ENCODE results near the gene SPATA13. TPM values are rescaled to one million over a fixed set of nuclear protein-coding genes. Genes with fewer than 3 reads are reported as not detected.
A peak's percentile ranks its signal among the peaks of the same experiment; 100 is the strongest.

SPATA13 gene
- total and polyA plus RNA-seq, 4 experiments from 2014 or later = 43.2 to 110 (median 93.4) TPM

- Histone ChIP-seq H3K27me3 (ENCODE audit: insufficient read depth, low read length) (no peaks in the 10 kb centered on the region), H3K4me3 (ENCODE audit: low read length in 2 of 2) (no peak overlapping the region), H3K27ac (ENCODE audit: low read depth, low read length) (no peak overlapping the region), H3K36me3 (ENCODE audit: insufficient read depth, low read length) (no peaks in the 10 kb centered on the region), H3K4me1 (ENCODE audit: insufficient read depth, low read length) (no peaks in the 10 kb centered on the region), H3K9me3 (ENCODE audit: control insufficient read depth in 1 of 2, low read length in 2 of 2) (peaks cover 0 to 6% of the 10 kb centered on the region in 2 donors)
- Mint-ChIP-seq H3K27me3 (peaks cover 12% of the 10 kb centered on the region in 2 donors), H3K36me3 (peaks cover 0 to 2% of the 10 kb centered on the region in 2 donors), H3K27ac (no peak overlapping the region), H3K4me3 (no peak overlapping the region), H3K9me3 (peaks cover 3 to 19% (median 8%) of the 10 kb centered on the region in 8 donors), H3K4me1 (no peaks in the 10 kb centered on the region)
- ChIA-PET POLR2A (ENCODE audit: partially characterized antibody) (no interaction called here), CTCF (ENCODE audit: partially characterized antibody) (interaction anchor here (1.4 kb wide), 1 partner anchor 9 kb away, joined by 3 read pairs; no protein-coding TSS in a partner anchor)
- intact Hi-C loops (cut with micrococcal nuclease) = no loop called here
- DNase-seq = no peak
Measured at GRCh38 chr13:24131749-24132148, 28.8 kb upstream of the SPATA13 start.

- Histone ChIP-seq H3K4me1 (ENCODE audit: insufficient read depth, low read length) (no peaks in the 10 kb centered on the region), H3K4me3 (ENCODE audit: low read length in 2 of 2) (no peak overlapping the region), H3K9me3 (ENCODE audit: control insufficient read depth in 1 of 2, low read length in 2 of 2) (peaks cover 0 to 6% of the 10 kb centered on the region in 2 donors), H3K36me3 (ENCODE audit: insufficient read depth, low read length) (no peaks in the 10 kb centered on the region), H3K27me3 (ENCODE audit: insufficient read depth, low read length) (no peaks in the 10 kb centered on the region), H3K27ac (ENCODE audit: low read depth, low read length) (no peak overlapping the region)
- POLR2A ChIA-PET (ENCODE audit: partially characterized antibody) = no interaction called here
- Mint-ChIP-seq H3K4me1 (no peaks in the 10 kb centered on the region), H3K4me3 (no peak overlapping the region), H3K9me3 (peaks cover 3 to 19% (median 8%) of the 10 kb centered on the region in 8 donors), H3K27me3 (peaks cover 9 to 12% of the 10 kb centered on the region in 2 donors), H3K36me3 (peaks cover 0 to 2% of the 10 kb centered on the region in 2 donors), H3K27ac (peak overlapping the region in 1 of 7 donors; percentile 42)
- intact Hi-C loops (cut with micrococcal nuclease) = no loop called here
- CTCF ChIA-PET (ENCODE audit: partially characterized antibody) = no interaction called here
- no peak for DNase-seq
Measured at GRCh38 chr13:24133021-24133795, 27.3 kb upstream of the SPATA13 start.

- CTCF ChIA-PET (ENCODE audit: partially characterized antibody) = no interaction called here
- no peak overlapping the region for H3K27ac Mint-ChIP-seq
Measured at GRCh38 chr13:24134231-24134630, 26.3 kb upstream of the SPATA13 start.

GRCh38 chr13:24134757-24135156, 25.8 kb upstream of the SPATA13 start:
- DNase-seq = no peak
- no peaks in the 10 kb centered on the region for H3K4me1 ChIP-seq (ENCODE audit: insufficient read depth, low read length)
- peaks cover 0 to 6% of the 10 kb centered on the region in 2 donors for H3K9me3 ChIP-seq (ENCODE audit: control insufficient read depth in 1 of 2, low read length in 2 of 2)
- Mint-ChIP-seq H3K4me3 (no peak overlapping the region), H3K27ac (no peak overlapping the region), H3K27me3 (peaks cover 9% of the 10 kb centered on the region in 2 donors), H3K9me3 (peaks cover 3 to 19% (median 8%) of the 10 kb centered on the region in 8 donors), H3K4me1 (no peaks in the 10 kb centered on the region), H3K36me3 (peaks cover 0 to 2% of the 10 kb centered on the region in 2 donors)
- H3K36me3 ChIP-seq (ENCODE audit: insufficient read depth, low read length) = no peaks in the 10 kb centered on the region
- no peak overlapping the region for H3K4me3 ChIP-seq (ENCODE audit: low read length in 2 of 2)
- ChIA-PET POLR2A (ENCODE audit: partially characterized antibody) (no interaction called here), CTCF (ENCODE audit: partially characterized antibody) (no interaction called here)
- H3K27me3 ChIP-seq (ENCODE audit: insufficient read depth, low read length) = no peaks in the 10 kb centered on the region
- no peak overlapping the region for H3K27ac ChIP-seq (ENCODE audit: low read depth, low read length)
- intact Hi-C loops (cut with micrococcal nuclease) = no loop called here

More at GRCh38 chr13:24134231-24134630, 26.3 kb upstream of the SPATA13 start:
- no peak for DNase-seq
- no peaks in the 10 kb centered on the region for H3K27me3 ChIP-seq (ENCODE audit: insufficient read depth, low read length)
- peaks cover 0 to 6% of the 10 kb centered on the region in 2 donors for H3K9me3 ChIP-seq (ENCODE audit: control insufficient read depth in 1 of 2, low read length in 2 of 2)
- H3K36me3 ChIP-seq (ENCODE audit: insufficient read depth, low read length) = no peaks in the 10 kb centered on the region
- Mint-ChIP-seq H3K9me3 (peaks cover 3 to 19% (median 8%) of the 10 kb centered on the region in 8 donors), H3K27me3 (peaks cover 9 to 12% of the 10 kb centered on the region in 2 donors), H3K36me3 (peaks cover 0 to 2% of the 10 kb centered on the region in 2 donors), H3K4me1 (no peaks in the 10 kb centered on the region), H3K4me3 (no peak overlapping the region)
- no peak overlapping the region for H3K27ac ChIP-seq (ENCODE audit: low read depth, low read length)
- POLR2A ChIA-PET (ENCODE audit: partially characterized antibody) = no interaction called here
- H3K4me1 ChIP-seq (ENCODE audit: insufficient read depth, low read length) = no peaks in the 10 kb centered on the region
- intact Hi-C loops (cut with micrococcal nuclease) = no loop called here
- H3K4me3 ChIP-seq (ENCODE audit: low read length in 2 of 2) = no peak overlapping the region

GRCh38 chr13:24135674-24136300, 24.7 kb upstream of the SPATA13 start:
- no peak for DNase-seq
- peaks cover 0 to 2% of the 10 kb centered on the region in 2 donors for H3K36me3 Mint-ChIP-seq
- H3K4me1 Mint-ChIP-seq = no peaks in the 10 kb centered on the region
- Histone ChIP-seq H3K27me3 (ENCODE audit: insufficient read depth, low read length) (no peaks in the 10 kb centered on the region), H3K36me3 (ENCODE audit: insufficient read depth, low read length) (no peaks in the 10 kb centered on the region), H3K9me3 (ENCODE audit: control insufficient read depth in 1 of 2, low read length in 2 of 2) (peaks cover 0 to 6% of the 10 kb centered on the region in 2 donors), H3K4me1 (ENCODE audit: insufficient read depth, low read length) (no peaks in the 10 kb centered on the region), H3K4me3 (ENCODE audit: low read length in 2 of 2) (no peak overlapping the region), H3K27ac (ENCODE audit: low read depth, low read length) (no peak overlapping the region)
- peaks cover 6 to 9% of the 10 kb centered on the region in 2 donors for H3K27me3 Mint-ChIP-seq
- no peak overlapping the region for H3K4me3 Mint-ChIP-seq
- intact Hi-C loops (cut with micrococcal nuclease) = no loop called here
- CTCF ChIA-PET (ENCODE audit: partially characterized antibody) = no interaction called here
- H3K27ac Mint-ChIP-seq = no peak overlapping the region
- POLR2A ChIA-PET (ENCODE audit: partially characterized antibody) = no interaction called here
- H3K9me3 Mint-ChIP-seq = peaks cover 3 to 16% (median 8%) of the 10 kb centered on the region in 8 donors

- H3K27me3 Mint-ChIP-seq = no peaks in the 10 kb centered on the region
- ChIA-PET POLR2A (ENCODE audit: partially characterized antibody) (no interaction called here), CTCF (ENCODE audit: partially characterized antibody) (no interaction called here)
- H3K4me1 ChIP-seq (ENCODE audit: insufficient read depth, low read length) = no peaks in the 10 kb centered on the region
- no peaks in the 10 kb centered on the region for H3K9me3 Mint-ChIP-seq
- intact Hi-C loops (cut with micrococcal nuclease) = no loop called here
- no peaks in the 10 kb centered on the region for H3K27me3 ChIP-seq (ENCODE audit: insufficient read depth, low read length)
- DNase-seq = no peak
- H3K36me3 Mint-ChIP-seq = no peaks in the 10 kb centered on the region
- H3K27ac Mint-ChIP-seq = no peak overlapping the region
- no peaks in the 10 kb centered on the region for H3K9me3 ChIP-seq (ENCODE audit: control insufficient read depth in 1 of 2, low read length in 2 of 2)
- no peak overlapping the region for H3K27ac ChIP-seq (ENCODE audit: low read depth, low read length)
- H3K4me1 Mint-ChIP-seq = no peaks in the 10 kb centered on the region
- no peak overlapping the region for H3K4me3 Mint-ChIP-seq
- no peak overlapping the region for H3K4me3 ChIP-seq (ENCODE audit: low read length in 2 of 2)
- H3K36me3 ChIP-seq (ENCODE audit: insufficient read depth, low read length) = no peaks in the 10 kb centered on the region
Measured at GRCh38 chr13:24138911-24139310, 21.6 kb upstream of the SPATA13 start.

- Mint-ChIP-seq H3K9me3 (no peaks in the 10 kb centered on the region), H3K4me1 (no peaks in the 10 kb centered on the region), H3K4me3 (no peak overlapping the region), H3K36me3 (no peaks in the 10 kb centered on the region), H3K27ac (no peak overlapping the region), H3K27me3 (peaks cover 0 to 4% of the 10 kb centered on the region in 2 donors)
- POLR2A ChIA-PET (ENCODE audit: partially characterized antibody) = no interaction called here
- Histone ChIP-seq H3K4me3 (ENCODE audit: low read length in 2 of 2) (no peak overlapping the region), H3K4me1 (ENCODE audit: insufficient read depth, low read length) (no peaks in the 10 kb centered on the region), H3K27me3 (ENCODE audit: insufficient read depth, low read length) (no peaks in the 10 kb centered on the region), H3K36me3 (ENCODE audit: insufficient read depth, low read length) (no peaks in the 10 kb centered on the region), H3K27ac (ENCODE audit: low read depth, low read length) (no peak overlapping the region), H3K9me3 (ENCODE audit: control insufficient read depth in 1 of 2, low read length in 2 of 2) (no peaks in the 10 kb centered on the region)
- intact Hi-C loops (cut with micrococcal nuclease) = no loop called here
- CTCF ChIA-PET (ENCODE audit: partially characterized antibody) = interaction anchor here (1.6 kb wide), 1 partner anchor 10 kb away, joined by 3 read pairs; no protein-coding TSS in a partner anchor
- DNase-seq = no peak
Measured at GRCh38 chr13:24141333-24141910, 19.1 kb upstream of the SPATA13 start.

All from CD4-positive, alpha-beta memory T cell (primary cell).